ENCODE measurements around the gene CSNK1G1.

CSNK1G1 gene

DNA sequence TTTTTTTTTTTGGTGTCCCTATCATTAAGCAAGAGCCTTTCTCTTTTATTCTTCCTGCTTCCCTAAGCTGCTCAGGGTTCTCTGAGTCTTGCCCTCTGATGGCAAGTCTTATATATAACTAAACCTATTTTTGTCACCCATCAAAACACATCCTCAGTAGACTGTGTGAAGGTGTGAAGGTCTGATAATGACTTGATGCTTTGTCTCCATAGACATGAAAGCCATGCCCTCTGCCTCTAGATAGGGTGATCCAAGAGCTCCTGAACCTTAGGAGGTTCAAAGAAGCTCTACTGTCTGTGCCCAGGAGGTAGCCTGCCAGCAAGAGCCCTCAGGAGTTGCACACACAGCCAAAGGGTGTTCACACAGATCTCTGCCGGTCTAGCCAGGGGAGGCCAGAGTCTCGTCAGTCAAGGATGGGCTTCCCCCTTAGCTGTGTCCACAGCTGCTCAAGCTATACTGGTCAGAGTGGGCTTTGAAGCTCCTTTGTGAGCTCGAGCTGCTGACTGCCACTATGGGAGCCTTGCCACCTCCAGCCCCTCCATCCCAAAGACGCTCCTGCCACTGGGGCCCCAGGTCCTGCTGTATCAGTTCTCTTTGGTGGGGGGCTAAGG lies 217.5 kb downstream of the CSNK1G1 start:
- TF ChIP-seq, protein P1, sequence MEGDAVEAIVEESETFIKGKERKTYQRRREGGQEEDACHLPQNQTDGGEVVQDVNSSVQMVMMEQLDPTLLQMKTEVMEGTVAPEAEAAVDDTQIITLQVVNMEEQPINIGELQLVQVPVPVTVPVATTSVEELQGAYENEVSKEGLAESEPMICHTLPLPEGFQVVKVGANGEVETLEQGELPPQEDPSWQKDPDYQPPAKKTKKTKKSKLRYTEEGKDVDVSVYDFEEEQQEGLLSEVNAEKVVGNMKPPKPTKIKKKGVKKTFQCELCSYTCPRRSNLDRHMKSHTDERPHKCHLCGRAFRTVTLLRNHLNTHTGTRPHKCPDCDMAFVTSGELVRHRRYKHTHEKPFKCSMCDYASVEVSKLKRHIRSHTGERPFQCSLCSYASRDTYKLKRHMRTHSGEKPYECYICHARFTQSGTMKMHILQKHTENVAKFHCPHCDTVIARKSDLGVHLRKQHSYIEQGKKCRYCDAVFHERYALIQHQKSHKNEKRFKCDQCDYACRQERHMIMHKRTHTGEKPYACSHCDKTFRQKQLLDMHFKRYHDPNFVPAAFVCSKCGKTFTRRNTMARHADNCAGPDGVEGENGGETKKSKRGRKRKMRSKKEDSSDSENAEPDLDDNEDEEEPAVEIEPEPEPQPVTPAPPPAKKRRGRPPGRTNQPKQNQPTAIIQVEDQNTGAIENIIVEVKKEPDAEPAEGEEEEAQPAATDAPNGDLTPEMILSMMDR (IDR thresholded peaks at IDR 0.05), result no peak

DNA sequence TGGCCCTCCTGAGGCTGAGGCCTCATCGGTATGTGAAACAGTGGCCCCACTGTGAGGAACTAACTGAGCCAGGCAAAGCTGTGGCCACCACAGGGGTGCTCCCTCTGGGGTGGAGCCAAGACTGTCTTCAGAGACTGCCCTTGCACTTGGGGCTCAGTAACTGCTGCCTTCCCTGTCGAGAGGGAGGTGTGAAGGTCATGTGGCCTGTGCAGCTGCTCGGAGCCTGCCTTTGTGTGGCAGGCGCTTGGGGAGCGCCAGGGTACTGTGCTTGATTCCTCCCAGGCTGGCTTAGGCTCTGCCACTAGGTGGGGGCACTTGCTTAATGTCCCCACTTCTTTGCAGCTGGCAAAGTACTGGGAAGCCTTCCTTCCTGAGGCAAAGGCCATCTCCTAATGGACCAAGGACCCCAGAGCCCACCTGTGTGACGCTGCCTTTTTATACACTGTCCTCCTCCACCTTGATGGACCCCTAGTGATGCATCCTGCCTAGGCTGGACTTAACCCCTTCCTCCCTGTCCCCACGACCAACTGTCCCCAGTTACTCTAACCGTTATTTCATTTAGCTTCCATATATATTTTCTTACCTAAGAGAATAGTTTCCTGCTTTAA lies 218.6 kb downstream of the CSNK1G1 start:
- TF ChIP-seq, protein P1 (IDR thresholded peaks at IDR 0.05), result no peak

GRCh38 chr15:64136347-64136746 lies 219.6 kb downstream of the CSNK1G1 start:
- TF ChIP-seq, protein P1 (IDR thresholded peaks at IDR 0.05), result no peak

DNA sequence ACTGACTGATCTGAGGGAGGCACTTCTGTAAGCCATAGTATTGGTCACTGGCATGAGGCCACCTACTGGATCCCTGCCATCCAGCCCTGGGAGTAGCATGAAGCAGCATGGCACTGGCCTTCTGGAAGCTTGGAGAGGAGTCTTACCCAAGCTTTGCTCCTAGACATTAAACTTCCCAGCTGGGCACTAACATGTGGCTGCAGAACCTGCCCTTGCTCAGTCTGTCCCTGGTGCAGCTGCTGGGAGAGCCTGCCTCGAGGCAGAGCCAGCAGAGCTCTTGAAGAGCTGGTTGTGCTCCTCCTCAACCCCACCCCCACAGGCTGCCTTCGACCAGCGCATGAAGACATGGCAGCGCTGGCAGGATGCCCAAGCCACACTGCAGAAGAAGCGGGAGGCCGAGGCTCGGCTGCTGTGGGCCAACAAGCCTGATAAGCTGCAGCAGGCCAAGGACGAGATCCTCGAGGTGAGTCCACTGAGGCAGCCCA lies 221.6 kb downstream of the CSNK1G1 start:
- TF ChIP-seq, protein P1 (IDR thresholded peaks at IDR 0.05), result no peak

DNA sequence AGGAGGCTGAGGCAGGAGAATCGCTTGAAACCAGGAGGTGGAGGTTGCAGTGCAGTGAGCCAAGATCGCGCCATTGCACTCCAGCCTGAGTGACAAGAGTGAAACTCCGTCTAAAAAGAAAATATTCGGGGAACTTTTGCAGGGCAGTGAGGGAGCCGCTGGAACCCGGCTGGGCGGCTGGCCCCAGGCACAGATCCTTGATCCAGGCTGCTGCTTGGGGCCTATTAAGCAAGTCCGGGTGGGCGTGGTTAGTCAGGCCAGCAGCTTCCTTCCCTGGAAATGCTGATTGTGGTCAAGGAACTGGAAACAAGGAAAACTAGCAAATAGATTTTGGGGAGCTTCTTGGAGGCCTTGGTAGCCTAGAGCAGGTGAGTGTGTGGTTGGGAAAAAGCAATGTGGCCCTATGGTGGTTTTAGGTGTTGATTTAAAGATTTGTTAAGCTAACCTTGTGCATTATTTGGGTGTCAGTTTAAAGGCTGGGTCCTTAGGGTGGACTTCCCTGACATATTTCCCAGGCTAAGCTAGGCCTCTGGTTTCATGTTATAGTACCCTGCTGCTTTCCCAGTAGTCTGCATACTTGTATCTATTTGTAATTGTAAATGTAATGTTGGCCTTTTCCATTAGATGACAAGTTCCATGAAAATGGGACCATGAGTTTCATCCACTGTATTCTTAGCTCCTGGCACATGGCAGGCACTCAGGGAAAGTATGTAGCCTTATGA lies 222.2 kb downstream of the CSNK1G1 start:
- TF ChIP-seq, protein P1 (IDR thresholded peaks at IDR 0.05), result no peak

DNA sequence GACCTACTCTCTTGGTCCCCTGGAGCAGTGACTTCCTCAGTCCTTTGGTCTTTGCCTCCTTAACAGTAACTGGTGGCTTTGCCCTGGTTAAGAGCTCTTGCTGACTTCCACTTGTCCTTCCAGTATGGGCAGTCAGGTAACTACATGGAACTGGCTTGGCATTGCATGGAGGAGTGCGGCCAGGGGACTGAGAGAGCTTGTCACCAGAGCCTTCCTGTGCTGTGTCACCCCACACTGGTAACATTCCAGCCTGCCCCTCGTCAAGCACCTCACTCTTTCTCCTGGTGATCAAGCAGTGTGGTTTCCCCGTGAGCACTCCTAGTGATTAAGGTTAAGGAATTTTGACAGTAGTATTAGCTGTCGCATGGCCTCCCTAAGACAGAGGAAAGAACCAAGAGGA lies 223.8 kb downstream of the CSNK1G1 start:
- TF ChIP-seq, protein P1 (IDR thresholded peaks at IDR 0.05), result no peak

DNA sequence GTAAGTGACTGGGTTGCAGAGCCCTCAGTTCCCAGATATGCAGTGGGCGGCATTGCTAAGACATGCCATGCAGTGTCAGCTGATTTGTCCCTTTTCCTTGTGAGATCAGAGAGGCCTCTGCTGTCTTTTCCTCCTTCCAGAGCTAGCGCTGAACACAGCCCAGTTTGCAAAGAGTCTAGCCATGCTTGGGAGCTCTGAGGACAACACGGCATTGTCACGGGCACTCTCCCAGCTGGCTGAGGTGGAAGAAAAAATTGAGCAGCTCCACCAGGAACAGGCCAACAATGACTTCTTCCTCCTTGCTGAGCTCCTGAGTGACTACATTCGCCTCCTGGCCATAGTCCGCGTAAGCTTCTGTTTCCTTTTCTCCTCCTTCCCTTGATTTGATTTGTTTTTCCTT lies 224.4 kb downstream of the CSNK1G1 start:
- TF ChIP-seq, protein P1 (IDR thresholded peaks at IDR 0.05), result no peak

Data from LNCAP (cell line).